DMS114 treated with DMSO at 0.1 percent for 48 hours (cell line): Measurements from ENCODE around the gene NARS2.
A peak's percentile ranks its signal among the peaks of the same experiment; 100 is the strongest.

Source experiments
- DNase-seq: peaks from one replicate; lab custom pipeline; 2025; ENCODE audit not compliant: unreplicated experiment; lab: John Stamatoyannopoulos, UW

NARS2 gene

DNA sequence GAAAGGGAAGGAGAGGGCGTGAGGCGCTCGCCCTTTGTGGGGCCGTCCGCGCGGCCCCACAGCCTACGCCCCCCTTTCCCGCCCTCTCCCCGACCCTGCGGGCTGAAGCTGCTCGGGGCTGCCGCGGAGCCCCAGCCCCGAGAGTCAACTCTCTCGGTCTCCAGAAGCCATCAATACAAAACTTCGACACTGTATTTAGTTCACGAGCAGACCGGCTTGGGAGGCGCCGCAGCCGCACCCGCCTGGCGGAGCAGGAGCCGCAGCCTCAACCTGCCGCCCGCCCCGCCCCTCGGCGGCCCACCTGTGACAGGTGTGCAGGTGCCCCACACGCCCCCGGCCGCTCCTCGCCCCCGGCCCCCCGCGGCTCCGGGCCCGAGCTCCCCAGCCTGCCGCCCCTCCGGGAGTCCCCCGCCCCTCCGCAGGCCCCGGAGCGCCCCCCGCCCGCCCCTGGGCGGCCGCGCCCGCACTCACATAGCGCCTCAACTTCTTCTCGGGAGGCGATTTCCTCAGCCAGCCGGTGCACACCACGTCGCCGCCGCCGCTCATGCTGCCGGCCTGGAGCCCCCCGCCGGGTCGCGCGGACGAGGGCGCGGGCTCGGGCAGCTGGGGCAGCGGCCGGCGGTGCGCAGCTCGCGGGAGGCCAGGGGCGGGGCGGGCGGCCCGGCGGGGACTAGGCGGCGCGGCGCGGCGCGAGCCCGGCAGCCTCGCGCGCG, 157.3 kb downstream of the NARS2 start, which contains the start of gene GAB2:
GAB2 (minus strand) TSS at position 646 of the 713 bp plus-strand sequence; CDS start at position 546, 100 bp downstream.
- no peak for DNase-seq

DNA sequence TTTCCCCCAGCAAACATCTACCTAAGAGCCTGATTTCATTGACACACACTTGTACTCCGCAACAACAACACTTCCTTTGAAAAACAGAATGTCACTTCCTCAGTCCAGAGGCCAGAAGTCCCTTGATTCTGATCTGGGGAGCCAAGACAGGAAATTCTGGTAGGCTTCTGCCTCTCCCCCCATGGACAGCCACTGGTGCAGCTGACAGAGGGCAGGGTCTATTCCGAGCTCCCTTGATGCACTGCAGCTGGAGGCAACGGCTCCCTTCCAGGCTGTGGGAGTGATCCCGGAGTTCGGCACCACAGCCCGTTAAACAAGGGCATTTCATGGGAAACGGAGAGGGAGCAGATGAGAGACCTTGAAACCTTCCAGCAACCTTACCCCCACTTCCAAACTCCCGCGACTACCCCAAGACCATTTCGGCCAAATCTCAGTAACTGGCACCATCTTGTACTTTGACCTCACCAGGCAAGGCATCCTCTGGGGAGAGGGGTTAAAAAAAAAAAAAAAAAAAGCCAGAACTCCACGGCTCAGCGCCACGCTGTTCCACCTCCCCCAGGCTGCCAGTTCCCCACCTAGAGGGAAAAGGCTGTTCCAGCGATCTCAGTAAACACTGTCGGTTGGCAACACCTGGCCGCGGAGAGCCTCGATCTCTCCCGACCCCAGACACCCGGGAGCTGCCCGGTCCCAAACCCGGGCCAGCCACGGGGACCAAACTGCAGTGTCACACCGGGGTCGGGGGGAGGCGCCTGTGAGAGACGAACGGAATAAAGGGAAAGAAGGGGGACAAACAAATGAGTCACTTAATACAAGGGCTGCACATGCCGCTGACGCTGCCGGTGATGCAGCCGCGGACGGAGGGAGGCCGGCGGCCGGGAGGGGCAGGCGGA, 158.1 kb downstream of the NARS2 start:
- DNase-seq: no peak

DNA sequence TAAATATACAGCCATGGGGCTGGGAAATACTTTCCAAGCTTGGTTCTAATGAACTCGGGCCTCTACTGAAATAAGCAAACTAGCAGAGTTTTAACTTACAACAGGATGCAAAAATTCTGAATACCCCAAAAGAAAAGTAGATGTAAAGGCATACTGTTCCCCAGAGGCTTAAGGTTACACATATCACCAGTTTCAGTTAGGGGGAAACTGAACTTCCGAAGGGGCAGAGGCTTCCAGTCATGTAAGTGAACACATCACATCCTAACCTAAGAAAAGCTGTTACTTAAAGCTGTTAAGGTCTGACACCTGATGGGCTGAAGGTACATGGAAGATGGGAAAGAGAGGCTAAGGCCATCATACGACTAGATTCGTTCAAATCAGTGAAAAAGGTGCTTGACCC, 159.3 kb downstream of the NARS2 start:
- no peak for DNase-seq

DNA sequence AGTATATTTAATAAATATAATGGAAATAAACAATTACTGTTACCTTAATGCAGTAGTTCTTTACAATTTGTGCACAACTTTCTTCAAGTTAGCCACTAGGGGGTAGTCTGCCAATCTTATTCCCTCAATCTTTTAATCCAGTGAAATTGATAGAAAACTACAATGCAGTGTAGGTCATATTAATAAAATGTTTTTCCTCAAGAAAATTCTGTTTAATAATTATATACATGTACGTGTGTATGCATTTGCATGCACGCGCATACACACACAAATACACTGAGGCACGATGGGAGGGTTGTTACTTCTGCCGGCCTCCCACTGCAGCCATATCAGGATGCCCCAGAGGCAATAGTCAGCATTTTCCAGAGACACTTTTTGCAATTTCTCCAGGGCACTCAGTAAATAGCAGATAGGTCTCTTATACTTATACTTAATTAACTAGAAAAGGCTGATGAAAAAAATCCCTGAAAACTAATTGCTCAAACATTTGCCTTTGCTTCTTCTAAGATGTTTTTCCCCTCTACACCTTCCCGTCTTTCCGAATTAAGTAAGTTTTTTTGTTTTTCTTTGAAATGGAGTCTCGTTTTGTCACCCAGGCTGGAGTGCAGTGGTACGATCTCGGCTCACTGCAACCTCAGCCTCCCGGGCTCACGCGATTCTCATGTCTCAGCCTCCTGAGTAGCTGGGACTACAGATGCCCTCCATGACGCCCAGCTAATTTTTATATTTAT, 160.2 kb downstream of the NARS2 start:
- DNase-seq: peak; percentile 12

DNA sequence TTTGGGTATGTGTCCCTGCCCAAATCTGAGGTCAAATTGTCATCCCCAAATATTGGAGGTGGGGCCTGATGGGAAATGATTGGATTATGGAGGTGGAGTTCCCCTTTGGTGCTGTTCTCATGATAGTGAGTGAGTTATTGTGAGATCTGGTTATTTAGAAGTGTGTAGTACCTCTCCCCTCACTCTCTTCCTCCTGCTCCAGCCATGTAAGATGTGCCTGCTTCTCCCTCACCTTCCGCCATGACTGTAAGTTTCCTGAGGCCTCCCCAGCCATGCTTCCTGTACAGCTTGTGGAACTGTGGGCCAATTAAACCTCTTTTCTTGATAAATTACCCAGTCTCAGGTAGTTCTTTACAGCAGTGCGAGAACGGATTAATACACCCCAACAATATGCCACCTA, 166.0 kb downstream of the NARS2 start:
- no peak for DNase-seq

DNA sequence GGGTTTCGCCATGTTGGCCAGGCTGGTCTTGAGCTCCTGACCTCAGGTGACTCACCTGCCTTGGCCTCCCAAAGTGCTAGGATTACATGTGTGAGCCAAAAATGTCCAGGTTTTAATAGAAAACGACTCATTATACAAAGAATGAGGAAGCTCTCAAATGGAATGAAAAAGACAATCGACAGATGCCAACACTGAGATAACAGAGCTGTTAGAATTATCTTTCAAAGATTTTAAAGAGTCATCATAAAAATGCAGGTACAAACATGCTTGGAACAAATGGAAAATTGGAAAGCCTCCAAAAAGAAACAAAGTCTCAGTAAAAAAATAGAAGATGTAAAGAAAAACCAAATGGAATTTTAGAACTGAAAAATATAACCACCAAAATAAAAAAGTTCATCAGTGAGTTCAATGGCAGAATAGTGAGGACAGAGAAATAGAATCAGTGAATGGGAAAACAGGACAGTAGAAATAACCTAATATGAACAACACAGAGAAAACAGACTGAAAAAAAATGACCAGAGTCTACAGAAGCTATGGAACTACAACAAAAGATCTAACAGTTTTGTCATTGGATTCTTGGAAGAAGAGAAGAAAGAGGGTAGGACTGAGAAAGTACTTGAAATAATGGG, 168.0 kb downstream of the NARS2 start:
- no peak for DNase-seq

DNA sequence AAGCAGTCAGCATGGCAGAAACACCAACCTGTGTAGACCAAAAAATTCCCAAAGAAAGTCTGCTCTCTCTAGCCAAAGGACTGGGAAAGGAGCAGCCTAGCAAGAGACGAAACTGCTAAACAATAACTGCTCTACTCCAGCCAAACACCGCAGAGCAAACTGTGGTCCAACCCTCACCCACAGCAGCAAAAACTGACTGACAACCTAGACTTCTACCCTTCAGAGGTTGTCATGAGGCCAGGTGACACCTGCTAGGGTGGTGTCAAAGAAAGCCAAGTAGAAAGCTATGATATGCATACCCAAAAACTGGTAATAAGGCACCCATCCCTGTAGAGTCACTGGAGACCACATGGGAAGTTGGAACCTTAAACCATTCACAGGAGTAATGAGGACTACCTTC, 168.9 kb downstream of the NARS2 start:
- no peak for DNase-seq

DNA sequence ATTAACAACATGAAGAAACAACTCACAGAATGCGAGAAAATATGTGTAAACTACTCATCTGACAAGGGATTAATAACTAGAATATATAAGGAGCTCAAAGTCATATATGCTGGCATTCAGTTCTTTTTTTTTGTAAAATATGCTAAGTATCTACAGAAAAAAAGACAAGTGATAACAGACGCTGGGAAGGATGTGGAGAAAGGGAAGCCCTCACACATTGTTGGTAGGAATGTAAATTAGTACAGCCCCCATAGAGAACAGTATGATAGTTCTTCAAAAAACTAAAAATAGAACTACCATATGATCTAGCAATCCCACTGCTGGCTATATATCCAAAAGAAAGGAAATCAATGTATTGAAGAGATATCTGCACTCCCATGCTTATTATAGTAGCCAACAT, 170.9 kb downstream of the NARS2 start:
- no peak for DNase-seq

DNA sequence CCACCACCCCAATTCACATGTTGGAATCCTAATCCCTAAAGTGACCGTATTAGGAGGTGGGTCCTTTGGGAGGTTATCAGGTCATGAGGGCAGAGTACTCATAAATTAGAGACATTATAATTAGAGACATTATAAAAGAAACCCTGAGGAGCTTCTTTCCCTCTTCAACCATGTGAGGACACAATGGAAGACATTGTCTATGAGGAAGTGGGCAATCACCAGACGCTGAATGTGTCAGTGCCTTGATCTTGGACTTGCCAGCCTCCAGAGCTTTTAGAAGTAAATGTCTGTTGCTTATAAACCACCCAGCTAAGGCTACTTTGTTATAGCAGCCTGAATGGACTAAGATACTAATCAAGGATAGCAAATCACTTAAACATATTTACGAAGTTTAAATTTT, 171.8 kb downstream of the NARS2 start:
- DNase-seq: no peak

DNA sequence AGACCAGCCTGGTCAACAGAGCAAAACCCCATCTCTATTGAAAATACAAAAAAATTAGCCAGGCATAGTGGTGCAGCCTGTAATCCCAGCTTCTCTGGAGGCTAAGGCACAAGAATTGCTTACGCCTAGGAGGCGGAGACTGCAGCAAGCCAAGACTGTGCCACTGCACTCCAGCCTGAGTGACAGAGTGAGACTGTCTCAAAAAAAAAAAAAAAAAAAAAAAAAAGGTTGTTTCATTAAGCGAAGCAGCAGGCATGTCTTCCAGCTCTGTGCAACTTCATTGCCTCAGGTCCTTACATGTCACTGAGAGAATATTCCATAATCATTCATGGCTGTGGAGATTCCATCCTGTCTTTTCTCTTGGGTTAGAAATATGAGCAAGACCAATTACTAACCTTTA, 174.0 kb downstream of the NARS2 start:
- no peak for DNase-seq

DNA sequence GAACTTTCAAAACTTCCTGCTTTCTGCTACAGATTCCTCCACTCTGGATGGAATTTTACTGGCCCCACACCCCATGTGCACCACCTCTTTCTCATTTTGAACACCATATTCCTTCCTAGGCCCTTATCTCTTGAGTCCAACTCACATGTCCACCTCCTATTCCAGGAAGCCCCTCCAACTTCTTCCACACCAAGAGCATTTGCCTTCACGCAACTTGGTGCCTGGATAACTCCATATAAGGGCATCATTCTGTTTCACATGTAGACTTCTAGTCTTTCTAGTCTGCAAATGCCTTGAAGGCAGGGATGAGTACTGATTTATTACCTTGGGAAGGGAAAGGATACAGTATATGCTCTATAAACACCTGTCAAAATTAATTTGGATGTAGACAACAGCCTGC, 174.5 kb downstream of the NARS2 start:
- DNase-seq: no peak

DNA sequence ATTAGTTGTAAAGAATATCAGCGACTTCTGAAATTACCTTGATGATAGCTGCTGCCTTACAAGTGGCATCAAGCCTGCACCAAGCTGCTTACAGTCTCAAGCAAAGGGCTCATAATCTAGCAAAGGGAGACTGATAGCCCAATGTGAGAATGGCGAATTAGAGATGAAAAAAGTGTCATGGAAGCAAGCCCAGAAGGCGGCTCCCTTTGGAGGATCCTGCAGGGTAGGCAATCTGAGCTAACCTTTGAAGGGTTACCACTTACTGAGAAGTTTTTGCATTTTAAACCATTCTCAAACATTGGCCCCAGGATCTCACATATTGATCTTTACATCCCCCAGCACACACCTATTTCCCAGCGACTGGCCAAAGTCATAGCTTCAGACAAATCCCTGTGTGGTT, 175.5 kb downstream of the NARS2 start:
- DNase-seq: no peak

DNA sequence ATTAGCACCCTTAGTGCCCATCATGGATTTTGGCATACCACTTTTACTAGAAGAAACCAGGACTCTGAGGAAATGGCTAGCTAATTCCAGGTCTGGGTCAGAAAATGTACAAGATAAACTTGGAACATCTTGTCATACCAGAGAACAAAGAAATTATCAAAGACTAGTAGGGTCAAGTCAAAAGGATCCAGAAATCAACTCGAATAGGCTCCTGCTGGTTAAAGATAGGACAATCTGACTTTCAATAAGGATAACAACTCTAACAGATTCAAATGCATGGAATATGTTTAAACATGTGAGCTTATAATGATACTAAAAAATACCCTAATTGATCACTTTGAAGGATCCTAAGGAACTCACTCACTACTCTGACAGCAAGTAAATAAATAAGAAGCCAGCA, 175.9 kb downstream of the NARS2 start:
- no peak for DNase-seq

DNA sequence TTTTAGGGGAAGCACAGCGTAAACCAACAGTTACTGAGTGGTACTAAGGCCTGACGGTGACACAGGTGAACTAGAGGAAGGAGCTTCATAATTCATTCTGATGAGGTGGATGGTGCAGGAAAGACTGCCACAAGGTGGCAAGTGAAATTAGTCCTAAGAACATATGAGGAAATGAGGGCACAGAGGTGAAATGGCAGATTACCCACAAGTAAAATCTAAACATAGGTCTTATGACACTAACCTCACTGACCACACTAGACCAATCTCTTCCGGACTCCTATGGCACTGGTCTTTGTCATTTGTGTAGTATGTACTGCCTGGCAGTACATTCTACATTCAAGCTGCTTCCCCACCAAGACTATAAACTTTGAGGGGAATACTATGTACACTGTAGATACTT, 177.3 kb downstream of the NARS2 start:
- no peak for DNase-seq

DNA sequence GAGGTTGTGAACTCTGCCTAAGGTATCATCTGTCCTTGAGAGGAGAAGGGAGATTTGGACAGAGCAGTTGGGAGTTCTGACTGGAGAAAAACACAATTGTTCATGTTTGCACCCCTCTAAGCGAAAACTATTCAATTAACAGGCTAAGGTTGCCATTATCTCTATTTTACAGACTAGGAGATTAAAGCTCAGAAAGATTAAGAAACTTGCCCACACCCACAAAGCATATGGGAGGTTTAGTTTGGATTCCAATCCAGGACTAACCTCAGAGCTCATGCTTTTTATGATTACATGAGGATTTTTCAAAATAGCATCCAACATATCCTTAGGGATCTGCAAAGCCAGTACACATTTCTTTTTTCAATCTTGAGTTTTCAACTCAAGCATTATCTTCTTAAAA, 179.1 kb downstream of the NARS2 start:
- no peak for DNase-seq

DNA sequence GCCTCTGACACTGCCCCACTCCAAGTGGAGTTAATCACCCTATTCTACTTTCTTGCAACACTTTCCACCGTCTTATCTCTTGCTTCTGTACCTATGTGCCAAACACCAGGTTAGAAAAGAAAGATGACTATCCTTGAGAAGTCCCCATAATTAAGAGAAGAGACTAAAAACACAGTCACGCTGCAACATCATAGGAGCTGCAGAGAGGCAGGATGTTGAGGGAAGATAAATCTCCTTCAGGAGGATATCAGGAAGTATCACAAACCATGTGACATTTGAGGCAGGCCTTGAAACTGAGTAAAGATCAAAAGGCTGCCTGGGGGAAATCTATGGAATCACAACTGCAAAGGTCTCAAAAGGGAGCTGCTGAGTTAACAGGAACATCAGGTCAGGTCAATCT, 181.8 kb downstream of the NARS2 start:
- no peak for DNase-seq

DNA sequence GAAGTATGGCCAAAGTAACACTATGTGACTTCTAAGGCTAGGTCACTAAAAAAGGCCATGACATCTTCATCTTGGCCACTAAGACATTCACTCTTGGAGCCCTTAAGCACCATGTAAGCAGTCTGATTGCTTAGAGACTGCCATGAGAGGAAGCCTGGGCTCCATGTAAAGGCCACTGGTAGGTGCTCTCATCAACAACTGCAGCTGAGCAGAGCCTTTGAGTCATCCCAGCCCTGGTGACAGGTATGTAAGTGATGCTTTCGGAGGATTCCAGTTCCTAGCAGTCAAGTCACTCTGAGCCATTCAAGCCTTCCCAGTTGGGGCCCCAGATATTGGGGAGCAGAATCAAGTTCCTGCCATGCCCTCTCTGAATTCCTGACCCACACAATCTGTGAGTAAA, 183.2 kb downstream of the NARS2 start:
- DNase-seq: no peak

DNA sequence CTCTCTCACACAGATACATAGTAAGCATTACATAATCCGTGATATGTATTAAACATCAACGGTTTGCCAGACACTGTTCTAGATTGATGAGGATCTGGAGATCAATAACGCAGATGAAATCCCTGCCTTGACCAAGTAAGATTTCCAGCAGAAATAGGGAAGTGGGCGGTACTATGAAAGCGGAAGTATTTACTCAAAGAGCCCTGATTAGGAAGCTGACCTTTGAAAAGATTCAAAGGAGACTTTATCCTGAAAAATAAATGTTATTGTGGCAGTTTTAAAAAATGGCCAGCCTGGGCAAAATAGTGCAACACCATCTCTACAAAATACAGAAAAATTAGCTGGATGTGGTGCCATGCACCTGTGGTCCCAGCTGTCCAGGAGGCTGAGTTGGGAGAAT, 183.9 kb downstream of the NARS2 start:
- no peak for DNase-seq

DNA sequence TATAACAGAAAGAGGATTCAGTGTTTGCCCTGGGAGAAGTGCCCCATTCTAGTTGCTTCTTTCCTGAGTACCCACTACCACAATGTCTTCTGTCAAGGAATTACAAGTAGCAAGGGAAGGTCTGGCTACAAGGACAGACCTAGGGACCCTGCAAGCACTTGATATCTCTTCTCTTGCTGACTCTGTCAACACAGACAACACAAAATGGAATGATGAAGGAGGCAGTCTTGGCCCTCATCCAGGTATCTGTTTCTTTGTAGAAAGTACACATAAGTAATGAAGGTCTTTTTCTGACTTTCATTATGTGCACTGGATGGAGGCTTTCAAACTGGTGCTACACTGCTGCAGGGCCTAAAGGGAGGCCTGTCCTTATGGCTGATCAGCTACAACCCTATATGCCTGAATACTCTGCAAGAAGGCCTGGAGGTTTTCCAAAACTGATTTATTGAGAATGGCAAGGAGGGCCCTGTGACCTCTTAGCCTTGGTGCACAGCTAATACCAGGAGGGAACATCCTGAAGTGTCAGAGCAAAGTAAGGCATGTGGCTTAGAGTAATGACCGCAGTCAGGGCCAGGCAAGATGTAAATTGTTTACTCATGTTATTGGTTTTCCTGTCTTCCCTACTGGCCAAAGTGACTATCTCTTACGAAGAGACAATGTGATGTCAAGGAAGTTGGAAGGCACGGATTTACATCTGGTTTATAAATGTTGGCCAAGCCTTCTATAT, 188.3 kb downstream of the NARS2 start:
- no peak for DNase-seq
